ENCODE data around the gene TMEM150C.

TMEM150C gene

DNA sequence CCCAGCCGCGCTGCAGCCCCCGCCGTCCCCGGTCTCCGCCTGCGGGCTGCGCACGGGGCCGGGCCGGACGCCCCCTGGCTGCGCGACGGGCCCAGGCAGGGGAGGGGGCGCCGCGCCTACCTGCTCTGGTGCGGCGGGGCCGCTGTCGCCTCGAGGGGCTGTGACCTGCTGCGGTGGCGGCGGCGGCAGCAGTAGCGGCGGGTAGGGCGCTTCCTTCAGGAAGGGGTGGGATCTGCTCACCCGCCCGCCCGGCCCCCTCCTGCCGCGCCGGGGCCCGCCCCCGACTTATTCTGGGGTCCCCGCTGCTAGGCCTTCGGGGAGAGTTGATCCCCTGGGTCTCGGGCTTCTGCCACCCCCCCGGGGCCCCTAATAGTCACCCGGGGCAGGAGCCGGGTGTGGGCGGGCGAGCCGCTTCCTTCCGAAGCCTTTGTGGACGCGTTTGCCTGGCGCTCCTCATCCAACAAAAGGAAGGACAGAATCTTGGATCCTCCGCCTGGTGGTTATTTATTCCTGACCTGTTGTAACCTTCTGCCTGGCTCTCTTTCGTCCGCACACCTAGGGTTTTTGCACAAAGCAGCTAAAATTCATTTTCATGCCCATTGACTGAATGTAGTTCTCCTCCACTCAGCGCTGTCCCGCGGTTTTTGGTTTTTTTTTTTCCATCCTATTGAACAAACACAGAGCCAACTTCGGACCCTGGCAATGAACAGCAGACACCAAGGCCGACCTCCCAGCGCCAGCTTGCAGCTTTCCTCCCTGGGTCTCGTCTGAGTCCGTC, at the start of gene TMEM150C:
TMEM150C (minus strand) TSS at position 203 of the 778 bp plus-strand sequence. CDS start 57,331 bp downstream, outside the sequence.
- no peak for DNase-seq (ENCODE audit: low spot score)

DNA sequence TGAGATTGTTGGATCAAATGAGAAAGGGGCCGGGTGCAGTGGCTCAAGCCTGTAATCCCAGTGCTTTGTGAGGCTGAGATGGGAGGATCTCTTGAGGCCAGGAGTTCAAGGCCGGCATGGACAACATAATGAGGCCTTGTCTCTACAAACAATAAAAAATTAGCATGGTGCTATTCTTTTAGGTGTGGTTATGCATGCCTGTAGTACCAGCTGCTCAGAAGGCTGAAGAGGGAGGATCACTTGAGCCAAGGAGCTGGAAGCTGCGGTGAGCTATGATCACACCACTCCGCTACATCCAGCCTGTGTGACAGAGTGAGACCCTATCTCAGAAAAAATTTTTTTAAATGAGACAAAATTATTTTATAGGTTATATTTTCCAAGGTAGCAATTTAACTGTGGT, 49.7 kb upstream of the TMEM150C start:
- DNase-seq (ENCODE audit: low spot score): no peak

- no peak for DNase-seq (ENCODE audit: low spot score)
Measured at GRCh38 chr4:82610041-82610440, 48.3 kb upstream of the TMEM150C start.

GRCh38 chr4:82606622-82607021, 44.8 kb upstream of the TMEM150C start:
- DNase-seq (ENCODE audit: low spot score): no peak

- no peak for DNase-seq (ENCODE audit: low spot score)
Measured at GRCh38 chr4:82604522-82604921, 42.7 kb upstream of the TMEM150C start.

DNA sequence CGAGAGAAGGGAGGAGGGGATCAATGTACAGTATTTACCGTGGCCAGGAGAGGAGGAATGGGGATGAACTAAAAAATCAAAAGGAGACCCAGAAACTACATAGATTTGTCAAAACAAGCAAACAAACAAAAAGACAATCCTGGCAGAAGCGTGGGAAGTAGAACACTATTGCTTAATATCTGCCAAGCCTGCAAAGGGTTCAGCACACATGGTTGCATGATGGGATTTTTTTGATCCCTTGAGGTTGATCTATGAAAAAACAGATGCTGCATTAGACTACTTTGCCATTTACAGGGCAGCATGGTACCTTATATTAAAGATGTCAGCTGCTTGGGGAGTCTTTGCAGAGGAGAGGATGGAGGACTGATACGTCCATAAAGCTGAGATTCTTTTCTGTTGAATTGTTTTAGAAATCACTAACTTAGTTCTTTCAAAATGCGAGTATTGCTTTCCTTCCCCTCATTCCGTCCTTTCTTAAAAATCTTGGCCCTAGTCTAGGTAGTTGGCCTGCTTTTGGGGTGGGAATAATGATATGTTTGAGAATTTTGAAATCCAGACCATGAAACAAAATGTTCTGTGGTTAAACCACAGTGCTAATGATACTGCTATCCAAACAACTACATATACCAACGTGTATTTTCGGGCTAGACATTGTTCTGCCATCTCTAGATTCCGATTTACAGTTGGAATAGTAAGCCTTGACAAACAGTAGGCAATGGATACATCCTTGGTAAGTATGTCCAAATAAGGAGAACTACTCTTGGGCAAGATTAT, 39.6 kb upstream of the TMEM150C start:
- no peak for DNase-seq (ENCODE audit: low spot score)

GRCh38 chr4:82599336-82599735, 37.5 kb upstream of the TMEM150C start:
- DNase-seq (ENCODE audit: low spot score): no peak

GRCh38 chr4:82594456-82594855, 32.7 kb upstream of the TMEM150C start:
- no peak for DNase-seq (ENCODE audit: low spot score)

DNA sequence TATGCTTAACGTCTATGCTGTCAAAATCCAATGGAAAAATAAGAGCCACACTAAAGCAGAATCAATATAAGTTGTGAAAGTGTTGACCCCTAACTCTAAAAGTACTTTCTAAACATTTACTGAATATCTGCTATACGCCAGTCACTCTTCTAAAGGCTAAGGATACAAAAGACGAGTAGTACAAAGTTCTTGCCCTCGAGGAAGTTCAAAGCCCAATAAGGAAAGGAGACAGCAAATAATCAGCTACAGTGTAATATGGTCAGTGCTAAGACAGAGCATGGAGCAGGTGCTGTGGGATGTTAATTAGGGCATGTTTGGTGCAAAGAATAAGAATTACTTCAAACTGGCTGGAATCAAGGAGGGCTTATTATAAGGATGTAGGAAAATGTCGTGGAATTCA, 31.6 kb upstream of the TMEM150C start:
- no peak for DNase-seq (ENCODE audit: low spot score)

DNA sequence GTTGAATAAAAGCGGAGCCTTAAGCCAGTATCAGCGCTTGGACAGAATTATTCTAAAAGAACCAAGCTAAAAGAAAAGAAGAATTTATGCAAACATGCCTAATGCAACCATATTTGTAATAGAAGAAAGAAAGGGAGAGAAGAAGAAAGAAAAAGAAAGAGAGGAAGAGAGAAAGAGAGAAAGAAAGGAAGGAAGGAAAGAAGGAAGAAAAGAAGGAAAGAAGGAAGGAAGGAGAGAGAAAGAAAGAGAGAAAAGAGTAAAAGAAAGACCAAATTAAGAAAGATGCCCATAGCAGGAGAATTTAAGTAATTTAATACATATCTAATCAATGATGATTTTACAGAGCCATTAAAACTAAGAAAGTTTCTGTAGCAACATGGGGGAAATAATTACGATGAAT, 30.9 kb upstream of the TMEM150C start:
- DNase-seq (ENCODE audit: low spot score): no peak

DNA sequence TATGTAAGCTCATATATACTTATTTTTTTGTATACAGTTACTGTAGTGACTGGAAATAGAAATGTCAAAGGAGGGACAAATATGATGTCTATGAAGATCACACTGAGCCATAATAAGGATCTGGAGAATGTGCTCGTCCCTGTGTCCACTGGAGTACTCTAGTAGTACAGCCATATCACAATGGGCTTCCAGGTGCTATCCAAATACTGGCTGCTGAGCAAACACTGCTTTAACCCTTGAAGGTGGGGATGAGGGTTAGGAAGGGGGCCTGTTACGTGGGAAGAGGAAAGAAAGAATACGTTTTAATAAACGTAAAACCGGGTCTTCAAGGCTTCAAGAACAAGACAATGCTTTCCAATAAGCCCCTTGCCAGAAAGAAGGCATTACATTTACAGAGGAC, 29.8 kb upstream of the TMEM150C start:
- DNase-seq (ENCODE audit: low spot score): no peak

DNA sequence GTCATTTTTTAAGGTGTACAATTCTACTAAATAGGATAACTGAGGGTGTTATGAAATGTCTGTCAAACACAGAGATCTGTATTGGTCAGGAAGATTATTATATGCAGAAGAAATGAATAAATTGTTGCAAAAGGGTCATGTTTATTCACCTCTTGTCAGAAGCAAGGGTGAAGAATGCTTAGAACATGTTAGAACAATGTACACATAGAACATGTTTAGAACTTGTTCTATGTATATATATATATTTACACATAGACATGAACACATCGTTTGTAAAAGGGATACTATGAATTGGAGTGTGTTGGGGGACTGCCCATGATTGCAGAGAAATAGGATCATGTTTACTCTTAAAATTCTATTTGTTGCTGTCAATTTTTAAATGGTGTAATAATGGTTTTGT, 28.0 kb upstream of the TMEM150C start:
- no peak for DNase-seq (ENCODE audit: low spot score)

DNA sequence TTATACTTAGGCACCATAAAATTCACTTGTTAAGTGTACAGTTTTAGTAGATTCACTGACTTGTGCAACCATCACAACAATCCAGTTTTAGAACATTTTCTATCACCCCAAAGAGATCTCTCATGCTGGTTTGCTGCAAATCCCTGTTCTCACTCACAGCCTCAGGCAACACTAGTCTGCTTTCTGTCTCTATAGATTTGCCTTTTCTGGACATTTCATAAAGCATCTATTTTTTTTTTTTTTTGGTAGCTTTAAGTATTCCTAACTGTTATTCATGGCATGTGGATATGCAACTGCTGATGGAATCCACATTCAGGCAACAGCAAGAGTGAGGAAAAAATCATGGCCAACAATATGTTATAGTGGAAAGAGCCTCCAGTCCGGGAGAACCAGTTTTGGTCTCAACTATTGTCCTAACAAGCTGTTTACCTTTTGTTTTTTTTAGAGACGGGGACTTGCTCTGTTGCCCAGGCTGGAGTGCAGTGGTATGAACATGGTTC, 27.0 kb upstream of the TMEM150C start:
- DNase-seq (ENCODE audit: low spot score): no peak

- no peak for DNase-seq (ENCODE audit: low spot score)
Measured at GRCh38 chr4:82587826-82588540, 26.2 kb upstream of the TMEM150C start.

DNA sequence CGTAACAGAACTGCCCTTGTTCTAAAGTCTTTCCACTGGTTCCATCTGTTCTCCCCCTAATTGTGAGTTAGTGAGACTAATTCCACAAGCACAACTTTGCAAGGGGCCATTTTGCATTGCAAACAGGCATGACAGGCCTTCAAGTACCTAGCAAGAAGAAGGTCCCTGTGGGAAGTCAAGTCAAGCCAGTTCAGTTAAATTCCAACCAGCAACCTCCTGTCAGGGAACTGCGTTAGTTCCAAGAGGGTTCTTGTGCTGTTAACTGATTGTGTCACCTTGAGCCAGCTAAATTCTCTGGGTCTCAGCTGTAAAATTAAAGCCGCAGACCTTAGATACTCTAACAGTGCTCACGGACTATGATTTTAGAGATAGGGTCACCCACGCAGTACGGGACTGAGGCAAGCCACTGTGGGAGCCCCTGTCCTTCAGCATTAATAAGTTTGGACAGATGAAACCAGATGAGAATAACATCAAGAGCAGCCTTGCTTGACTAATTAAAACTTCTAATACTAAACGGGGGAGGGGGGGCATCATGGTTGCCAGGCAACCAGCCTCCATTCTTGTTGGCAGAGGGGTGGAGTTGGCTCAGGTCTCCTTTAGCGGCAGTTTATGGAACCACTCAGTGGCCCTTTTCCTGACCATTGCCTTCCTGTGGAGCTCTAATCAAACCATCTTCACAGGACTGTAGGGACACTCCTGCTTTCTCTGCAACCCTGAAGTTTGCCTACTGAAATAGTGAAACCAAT, 24.1 kb upstream of the TMEM150C start:
- no peak for DNase-seq (ENCODE audit: low spot score)

- DNase-seq (ENCODE audit: low spot score): no peak
Measured at GRCh38 chr4:82584931-82585330, 23.1 kb upstream of the TMEM150C start.

- no peak for DNase-seq (ENCODE audit: low spot score)
Measured at GRCh38 chr4:82583897-82584587, 22.3 kb upstream of the TMEM150C start.

DNA sequence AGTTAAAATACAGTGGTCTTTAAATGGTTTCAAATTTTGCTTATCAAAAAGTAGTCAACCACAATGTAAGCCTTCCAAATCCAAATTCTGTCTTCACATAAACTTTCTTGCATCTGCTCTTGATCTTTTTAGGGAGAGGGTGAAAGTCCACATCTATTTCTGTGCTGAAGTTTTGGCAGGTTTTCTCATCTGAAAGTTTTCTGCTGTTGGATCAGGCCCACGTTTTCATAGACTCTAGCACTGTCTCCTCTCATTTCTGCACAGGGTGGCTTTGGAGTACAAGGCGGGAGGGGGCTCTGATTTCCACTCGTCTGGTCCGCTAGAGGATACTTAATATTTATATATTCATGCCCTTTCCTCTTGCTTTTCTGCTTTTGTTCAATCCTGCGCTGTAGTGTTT, 18.1 kb upstream of the TMEM150C start:
- DNase-seq (ENCODE audit: low spot score): no peak

- no peak for DNase-seq (ENCODE audit: low spot score)
Measured at GRCh38 chr4:82578935-82579334, 17.1 kb upstream of the TMEM150C start.

DNA sequence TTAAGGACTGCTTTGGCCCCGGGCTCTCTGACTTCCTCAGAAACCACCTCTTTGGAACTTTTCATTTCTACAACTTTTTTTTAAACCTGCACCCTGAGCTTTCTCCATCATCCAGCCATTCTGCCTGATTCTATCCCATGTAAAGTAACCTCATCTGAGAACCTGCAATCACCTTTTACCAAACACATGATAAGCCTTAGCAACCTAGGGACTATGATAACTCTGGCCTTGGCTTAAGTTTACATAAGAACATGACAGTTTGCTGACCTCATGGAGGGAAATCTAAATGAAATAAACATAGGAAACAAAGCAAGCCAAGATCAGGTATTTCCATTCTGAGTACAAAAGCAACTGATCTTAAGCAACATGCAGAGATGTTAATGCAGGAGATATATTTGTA, 15.7 kb upstream of the TMEM150C start:
- DNase-seq (ENCODE audit: low spot score): no peak

DNA sequence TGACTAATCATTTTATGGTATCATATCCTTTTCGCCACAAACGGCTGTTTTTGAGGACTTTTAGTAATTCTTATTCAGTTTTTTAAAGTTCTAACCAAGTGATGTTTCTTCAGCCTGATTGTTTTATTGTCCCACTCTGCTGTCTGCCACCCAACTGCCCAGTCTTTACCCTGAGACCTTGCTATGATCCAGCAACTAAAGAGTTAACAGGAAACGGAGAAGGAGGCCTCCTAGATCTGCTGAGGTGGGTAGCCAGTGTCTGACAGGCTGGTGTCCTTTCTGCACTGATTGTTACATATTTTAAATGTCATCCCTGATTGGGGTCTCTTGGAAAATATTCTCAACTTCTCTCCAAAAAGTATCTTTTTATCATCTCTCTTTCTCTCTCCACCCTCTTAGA, 7.9 kb upstream of the TMEM150C start:
- DNase-seq (ENCODE audit: low spot score): no peak

Data from putamen (tissue), 1 donor.